ENCODE results near the gene BTF3. TPM values are rescaled to one million over a fixed set of nuclear protein-coding genes. Genes with fewer than 3 reads are reported as not detected.

Gene BTF3
- polyA plus RNA-seq, 3 donors = 486 to 559 (median 512) TPM

DNA sequence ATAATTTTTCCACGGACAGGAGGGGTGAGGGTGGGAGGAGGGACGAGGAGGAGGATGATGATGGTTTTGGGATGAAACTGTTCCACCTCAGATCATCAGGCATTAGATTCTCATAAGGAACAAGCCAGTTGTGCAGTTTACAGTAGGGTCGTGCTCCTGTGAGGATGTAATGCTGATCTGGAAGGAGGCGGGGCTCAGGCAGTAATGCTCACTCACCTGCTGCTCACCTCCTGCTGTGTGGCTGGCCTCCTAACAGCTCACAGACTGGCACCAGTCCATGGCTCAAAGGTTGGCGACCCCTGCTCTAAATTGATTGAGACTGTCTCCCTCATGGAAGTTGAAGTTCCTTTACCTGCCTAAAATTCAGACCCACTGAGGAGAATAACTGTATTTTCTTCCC is 34.0 kb downstream of the BTF3 start:
- no peak overlapping the region for H3K4me3 Mint-ChIP-seq
- H3K27ac Mint-ChIP-seq = no peak overlapping the region
- Histone ChIP-seq H2AFZ (ENCODE audit: insufficient read depth, low read depth, low read length, poor library complexity, severe bottlenecking) (no peak overlapping the region), H3K4me3 (replicated peaks in 1 of 3; ENCODE audit: low read depth in 2 of 3, low read length in 3 of 3) (no peak overlapping the region), H3K27me3 (ENCODE audit: control insufficient read depth in 2 of 2, insufficient read depth in 2 of 2, low read length in 2 of 2) (peaks cover 2% of the 10 kb centered on the region in 2 donors), H3K4me2 (replicated peaks; ENCODE audit: extremely low read depth, low read length, poor library complexity, severe bottlenecking) (no peak overlapping the region), H3K79me2 (ENCODE audit: insufficient read depth, low read length) (no peaks in the 10 kb centered on the region), H3K4me1 (ENCODE audit: control insufficient read depth in 1 of 2, insufficient read depth in 2 of 2, low read length in 2 of 2) (no peaks in the 10 kb centered on the region), H3K27ac (ENCODE audit: low read depth in 1 of 2, low read length in 2 of 2) (no peak overlapping the region), H3K9ac (ENCODE audit: insufficient read depth, low read length, poor library complexity, severe bottlenecking) (no peak overlapping the region), H4K20me1 (ENCODE audit: insufficient read depth, low read length) (no peaks in the 10 kb centered on the region), H3K36me3 (replicated peaks in 1 of 2; ENCODE audit: control insufficient read depth in 1 of 2, insufficient read depth in 2 of 2, low read length in 2 of 2) (no peaks in the 10 kb centered on the region), H3K9me3 (replicated peaks in 1 of 2; ENCODE audit: control insufficient read depth in 1 of 2, insufficient read depth in 1 of 2, low read length in 2 of 2) (no peaks in the 10 kb centered on the region)
- H3K9me3 Mint-ChIP-seq = peaks cover 0 to 2% (median 0%) of the 10 kb centered on the region in 7 donors
- 77% methylated on average over 2 of the region's 5 CpGs for WGBS (ENCODE audit: insufficient coverage)
- TF ChIP-seq, protein P1, sequence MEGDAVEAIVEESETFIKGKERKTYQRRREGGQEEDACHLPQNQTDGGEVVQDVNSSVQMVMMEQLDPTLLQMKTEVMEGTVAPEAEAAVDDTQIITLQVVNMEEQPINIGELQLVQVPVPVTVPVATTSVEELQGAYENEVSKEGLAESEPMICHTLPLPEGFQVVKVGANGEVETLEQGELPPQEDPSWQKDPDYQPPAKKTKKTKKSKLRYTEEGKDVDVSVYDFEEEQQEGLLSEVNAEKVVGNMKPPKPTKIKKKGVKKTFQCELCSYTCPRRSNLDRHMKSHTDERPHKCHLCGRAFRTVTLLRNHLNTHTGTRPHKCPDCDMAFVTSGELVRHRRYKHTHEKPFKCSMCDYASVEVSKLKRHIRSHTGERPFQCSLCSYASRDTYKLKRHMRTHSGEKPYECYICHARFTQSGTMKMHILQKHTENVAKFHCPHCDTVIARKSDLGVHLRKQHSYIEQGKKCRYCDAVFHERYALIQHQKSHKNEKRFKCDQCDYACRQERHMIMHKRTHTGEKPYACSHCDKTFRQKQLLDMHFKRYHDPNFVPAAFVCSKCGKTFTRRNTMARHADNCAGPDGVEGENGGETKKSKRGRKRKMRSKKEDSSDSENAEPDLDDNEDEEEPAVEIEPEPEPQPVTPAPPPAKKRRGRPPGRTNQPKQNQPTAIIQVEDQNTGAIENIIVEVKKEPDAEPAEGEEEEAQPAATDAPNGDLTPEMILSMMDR (IDR thresholded peaks at IDR 0.05) = no peak
- peaks cover 5% of the 10 kb centered on the region for H3K4me1 Mint-ChIP-seq
- no peak for DNase-seq
- H3K27me3 Mint-ChIP-seq (ENCODE audit: low read depth in 3 of 3) = peaks cover 4 to 15% (median 11%) of the 10 kb centered on the region in 3 donors
- intact Hi-C loops (cut with micrococcal nuclease) = no loop called here
- H3K36me3 Mint-ChIP-seq = no peaks in the 10 kb centered on the region

- no peaks in the 10 kb centered on the region for H3K36me3 ChIP-seq (replicated peaks in 1 of 2; ENCODE audit: control insufficient read depth in 1 of 2, insufficient read depth in 2 of 2, low read length in 2 of 2)
- intact Hi-C loops (cut with micrococcal nuclease) = no loop called here
- no peaks in the 10 kb centered on the region for H4K20me1 ChIP-seq (ENCODE audit: insufficient read depth, low read length)
- peaks cover 0 to 2% of the 10 kb centered on the region in 2 donors for H3K27me3 ChIP-seq (ENCODE audit: control insufficient read depth in 2 of 2, insufficient read depth in 2 of 2, low read length in 2 of 2)
- H3K4me1 ChIP-seq (ENCODE audit: control insufficient read depth in 1 of 2, insufficient read depth in 2 of 2, low read length in 2 of 2) = no peaks in the 10 kb centered on the region
- no peak overlapping the region for H3K4me3 ChIP-seq (replicated peaks in 1 of 3; ENCODE audit: low read depth in 2 of 3, low read length in 3 of 3)
- peaks cover 0 to 2% (median 0%) of the 10 kb centered on the region in 7 donors for H3K9me3 Mint-ChIP-seq
- H3K27ac ChIP-seq (ENCODE audit: low read depth in 1 of 2, low read length in 2 of 2) = no peak overlapping the region
- peaks cover 2% of the 10 kb centered on the region for H3K4me1 Mint-ChIP-seq
- H3K27ac Mint-ChIP-seq = peak overlapping the region in 1 of 7 donors; percentile 11
- H3K36me3 Mint-ChIP-seq = no peaks in the 10 kb centered on the region
- no peak overlapping the region for H3K4me3 Mint-ChIP-seq
- TF ChIP-seq, protein P1 (IDR thresholded peaks at IDR 0.05) = no peak
- H3K9ac ChIP-seq (ENCODE audit: insufficient read depth, low read length, poor library complexity, severe bottlenecking) = no peak overlapping the region
- DNase-seq = no peak
- no peak overlapping the region for H2AFZ ChIP-seq (ENCODE audit: insufficient read depth, low read depth, low read length, poor library complexity, severe bottlenecking)
- H3K27me3 Mint-ChIP-seq (ENCODE audit: low read depth in 3 of 3) = peaks cover 5 to 13% (median 12%) of the 10 kb centered on the region in 3 donors
- H3K4me2 ChIP-seq (replicated peaks; ENCODE audit: extremely low read depth, low read length, poor library complexity, severe bottlenecking) = no peak overlapping the region
- H3K9me3 ChIP-seq (replicated peaks in 1 of 2; ENCODE audit: control insufficient read depth in 1 of 2, insufficient read depth in 1 of 2, low read length in 2 of 2) = no peaks in the 10 kb centered on the region
- WGBS (ENCODE audit: insufficient coverage) = 88% methylated on average over 4 of the region's 5 CpGs
- H3K79me2 ChIP-seq (ENCODE audit: insufficient read depth, low read length) = no peaks in the 10 kb centered on the region
Observed at GRCh38 chr5:73534011-73534644, 35.9 kb downstream of the BTF3 start.

Data from CD14-positive monocyte (primary cell).